Mesodermal cell (in vitro differentiated cells): Measurements from ENCODE around the gene TESK2.
"Not testable (repeated sequence)": the region's sequence is repeated elsewhere in the genome, so short reads cannot be mapped to it uniquely, and the experiment has no call there.

Experiments used
- H3K27ac ChIP-seq: 2 replicates; pipeline ENCODE4 v1.7.0; 2013; ENCODE audit warnings: mild to moderate bottlenecking, low read depth, low read length, moderate library complexity; ENCODE audit not compliant: severe bottlenecking
- H3K36me3 ChIP-seq: 2 replicates; pipeline ENCODE4 v1.7.1; 2013; ENCODE audit warnings: mild to moderate bottlenecking, low read length, moderate library complexity; ENCODE audit not compliant: control insufficient read depth, insufficient read depth
- H3K4me1 ChIP-seq: one replicate; pipeline ENCODE4 v1.7.1; 2013; ENCODE audit warnings: mild to moderate bottlenecking, low read length; ENCODE audit not compliant: insufficient read depth, control insufficient read depth, poor library complexity, severe bottlenecking
- H3K4me3 ChIP-seq: 2 replicates; pipeline ENCODE4 v1.7.0; 2013; ENCODE audit warnings: low read length, control low read depth, mild to moderate bottlenecking; ENCODE audit not compliant: insufficient read depth, poor library complexity, severe bottlenecking; ENCODE audit errors: extremely low read depth
- H3K9me3 ChIP-seq: 2 replicates; pipeline ENCODE4 v1.7.1; 2013; ENCODE audit warnings: mild to moderate bottlenecking, low read length, moderate library complexity; ENCODE audit not compliant: control insufficient read depth
- WGBS, 2 experiments: methylation state at CpG; one replicate each; pipeline ENCODE4 v1.1.5; 2013; ENCODE audit warnings: missing lambda C conversion rate in 2 of 2; ENCODE audit not compliant: insufficient coverage in 2 of 2; 5-methylcytosine and 5-hydroxymethylcytosine counted together

The TESK2 gene

DNA sequence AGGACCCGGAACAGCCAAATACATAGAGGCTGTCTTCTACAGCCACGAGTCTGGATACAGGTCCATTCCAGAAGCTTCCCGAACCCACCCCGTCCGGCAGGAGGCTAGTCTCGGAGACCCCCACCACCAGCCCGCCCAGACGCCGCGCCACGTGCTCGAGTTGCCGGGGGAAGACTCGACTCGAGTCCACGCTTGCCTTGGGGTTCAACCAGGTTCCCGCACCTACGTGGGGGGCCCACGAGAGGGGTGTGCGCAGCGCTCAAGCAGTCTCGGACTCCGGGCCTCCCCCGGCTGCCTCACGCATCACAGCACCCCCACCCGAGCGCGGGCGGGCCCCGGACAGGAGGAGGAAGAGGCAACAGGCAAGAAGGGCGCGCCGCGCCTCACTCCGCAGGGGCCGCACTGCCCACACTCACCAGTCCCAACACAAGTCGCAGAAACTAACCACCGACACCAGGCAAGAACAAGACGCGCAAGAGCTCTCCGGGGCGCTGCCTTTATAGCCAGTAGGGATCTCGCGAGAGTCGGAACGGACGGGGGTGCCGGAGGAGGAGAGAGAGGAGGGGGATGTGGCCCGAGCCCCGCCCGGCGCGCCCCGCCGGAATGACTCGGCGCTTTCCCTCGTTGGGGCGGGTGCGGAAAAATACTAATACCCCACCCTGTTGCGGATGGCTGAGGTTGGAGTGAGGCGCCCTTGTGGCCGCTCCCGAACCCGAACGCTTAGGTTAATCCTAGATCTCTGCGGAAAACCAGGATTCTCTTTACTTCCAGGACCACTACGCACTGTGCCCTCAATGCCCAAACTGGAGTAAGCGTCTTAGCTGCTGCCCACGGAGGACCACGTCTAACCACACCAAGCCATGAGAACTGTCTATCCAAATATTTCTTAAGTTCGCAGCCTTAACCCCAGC, 30.7 kb upstream of the TESK2 start, which contains the start of gene PRDX1:
PRDX1 (minus strand) TSS at position 472 of the 911 bp plus-strand sequence. CDS start 2,841 bp downstream, outside the sequence.
- H3K36me3 ChIP-seq = peaks cover 27% of the 10 kb centered on the region
- peak within 1 kb of the TSS; percentile 100 for H3K4me3 ChIP-seq
- WGBS, 2 experiments = 3% methylated on average over 40 to 41 of the region's 72 CpGs
- H3K27ac ChIP-seq = peak within 1 kb of the TSS; percentile 98
- no peaks in the 10 kb centered on the region for H3K9me3 ChIP-seq
- peaks cover 21% of the 10 kb centered on the region for H3K4me1 ChIP-seq

DNA sequence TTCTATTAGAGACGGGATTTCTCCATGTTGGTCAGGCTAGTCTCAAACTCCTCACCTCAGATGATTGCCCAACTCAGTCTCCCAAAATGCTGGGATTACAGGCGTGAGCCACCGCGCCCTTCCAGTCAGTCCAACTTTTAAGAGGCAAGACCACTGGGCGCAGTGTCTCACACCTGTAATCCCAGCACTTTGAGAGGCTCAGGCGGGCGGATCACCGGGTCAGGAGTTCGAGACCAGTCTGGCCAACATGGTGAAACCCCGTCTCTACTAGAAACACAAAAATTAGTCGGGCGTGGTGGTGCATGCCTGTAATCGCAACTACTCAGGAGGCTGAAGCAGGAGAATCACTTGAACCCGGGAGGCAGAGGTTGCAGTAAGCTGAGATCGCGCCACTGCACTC, 28.8 kb upstream of the TESK2 start:
- Histone ChIP-seq H3K4me3 (peak overlapping the region; percentile 100), H3K36me3 (peaks cover 46% of the 10 kb centered on the region), H3K4me1 (peaks cover 20% of the 10 kb centered on the region)
- H3K27ac ChIP-seq, H3K9me3 ChIP-seq: not testable (repeated sequence)
- 79 to 83% methylated on average over 11 to 13 of the region's 16 CpGs for WGBS, 2 experiments

DNA sequence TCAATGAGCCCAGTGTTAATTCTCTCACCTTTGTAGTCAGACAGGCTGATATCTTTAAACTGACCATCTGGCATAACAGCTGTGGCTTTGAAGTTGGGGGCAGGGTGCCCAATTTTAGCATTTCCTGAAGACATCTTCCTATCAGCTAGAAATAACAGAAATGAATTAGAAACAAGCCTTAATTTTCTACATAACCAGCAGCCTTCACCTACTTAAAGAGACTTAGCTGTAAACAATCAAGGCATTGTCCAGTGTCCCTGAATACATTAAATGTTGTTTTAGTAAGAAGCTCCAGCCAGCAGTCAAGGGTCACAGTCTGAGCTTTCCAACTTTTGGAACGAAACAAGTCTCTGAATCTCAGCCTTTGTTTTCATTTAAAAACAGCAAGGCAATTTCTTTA, 27.9 kb upstream of the TESK2 start:
- H3K4me1 ChIP-seq = peaks cover 22% of the 10 kb centered on the region
- 100% methylated on average over 1 of the region's 1 CpG for WGBS, 2 experiments
- H3K27ac ChIP-seq = peak overlapping the region; percentile 53
- H3K36me3 ChIP-seq = peaks cover 54% of the 10 kb centered on the region
- H3K9me3 ChIP-seq = no peaks in the 10 kb centered on the region
- H3K4me3 ChIP-seq = peak overlapping the region; percentile 100

DNA sequence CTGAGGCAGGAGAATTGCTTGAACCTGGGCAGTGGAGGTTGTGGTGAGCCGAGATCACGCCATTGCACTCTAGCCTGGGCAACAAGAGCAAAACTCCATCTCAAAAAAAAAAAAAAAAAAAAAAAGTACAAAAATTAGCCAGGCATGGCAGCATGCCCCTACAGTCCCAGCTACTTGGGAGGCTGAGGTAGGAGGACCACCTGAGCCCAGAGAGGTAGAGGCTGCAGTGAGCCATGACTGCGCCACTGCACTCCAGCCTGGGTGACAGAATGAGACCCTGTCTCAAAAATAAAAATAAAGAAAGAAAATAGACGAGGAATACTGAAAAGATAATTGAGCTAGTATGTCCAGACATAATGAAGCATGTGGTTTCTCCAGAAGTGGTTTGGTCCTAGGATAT, 27.4 kb upstream of the TESK2 start:
- Histone ChIP-seq H3K4me1 (peaks cover 22% of the 10 kb centered on the region), H3K36me3 (peaks cover 59% of the 10 kb centered on the region)
- H3K9me3 ChIP-seq, H3K27ac ChIP-seq, H3K4me3 ChIP-seq: not testable (repeated sequence)
- 56% methylated on average over 1 of the region's 4 CpGs; no CpG with 5 or more reads in 1 of the 2 experiments for WGBS, 2 experiments

DNA sequence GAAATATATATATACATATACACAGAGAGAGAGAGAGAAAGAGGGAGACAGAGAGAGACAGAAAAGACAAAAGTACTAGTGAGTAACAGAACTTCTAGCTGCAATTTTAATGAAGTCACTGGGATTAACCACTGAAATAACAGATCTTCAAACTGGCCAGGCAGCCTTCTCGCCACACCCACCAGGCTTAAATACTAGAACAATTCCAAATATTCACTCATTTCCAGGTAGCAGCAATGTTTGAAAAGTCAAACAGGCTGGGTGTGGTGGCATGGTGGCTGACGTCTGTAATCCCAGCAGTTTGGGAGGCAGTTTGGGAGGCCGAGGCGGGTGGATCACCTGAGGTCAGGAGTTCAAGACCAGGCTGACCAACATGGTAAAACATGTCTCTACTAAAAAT, 25.5 kb upstream of the TESK2 start:
- Histone ChIP-seq H3K36me3 (peaks cover 77% of the 10 kb centered on the region), H3K4me3 (no peak overlapping the region)
- WGBS, 2 experiments = 57 to 100% methylated on average over 3 of the region's 4 CpGs

DNA sequence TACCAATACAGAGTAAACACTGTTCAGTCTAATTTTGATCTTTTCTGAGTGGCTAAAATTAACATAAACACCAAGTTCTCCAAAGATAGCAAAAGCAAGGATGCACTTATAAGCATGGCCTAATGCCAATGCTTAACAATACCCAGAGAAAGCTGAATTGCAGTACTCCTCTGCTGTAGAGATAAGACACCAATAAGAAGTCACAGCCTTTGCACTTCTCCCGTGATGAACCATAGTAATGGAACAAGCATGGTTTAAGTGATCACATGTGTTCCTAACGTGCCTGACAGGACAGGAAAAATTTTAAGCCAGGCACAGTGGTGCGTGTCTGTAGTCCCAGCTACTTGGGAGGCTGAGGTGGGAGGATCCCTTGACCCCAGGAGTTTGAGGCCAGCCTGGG, 25.1 kb upstream of the TESK2 start:
- 92 to 98% methylated on average over 3 of the region's 3 CpGs for WGBS, 2 experiments
- H3K4me1 ChIP-seq = peaks cover 16% of the 10 kb centered on the region
- no peaks in the 10 kb centered on the region for H3K9me3 ChIP-seq
- H3K36me3 ChIP-seq = peaks cover 81% of the 10 kb centered on the region
- no peak overlapping the region for H3K4me3 ChIP-seq
- H3K27ac ChIP-seq = no peak overlapping the region

More for the DNA sequence above, 25.5 kb upstream of the TESK2 start:
- Histone ChIP-seq H3K9me3 (no peaks in the 10 kb centered on the region), H3K4me1 (peaks cover 16% of the 10 kb centered on the region), H3K27ac (no peak overlapping the region)

DNA sequence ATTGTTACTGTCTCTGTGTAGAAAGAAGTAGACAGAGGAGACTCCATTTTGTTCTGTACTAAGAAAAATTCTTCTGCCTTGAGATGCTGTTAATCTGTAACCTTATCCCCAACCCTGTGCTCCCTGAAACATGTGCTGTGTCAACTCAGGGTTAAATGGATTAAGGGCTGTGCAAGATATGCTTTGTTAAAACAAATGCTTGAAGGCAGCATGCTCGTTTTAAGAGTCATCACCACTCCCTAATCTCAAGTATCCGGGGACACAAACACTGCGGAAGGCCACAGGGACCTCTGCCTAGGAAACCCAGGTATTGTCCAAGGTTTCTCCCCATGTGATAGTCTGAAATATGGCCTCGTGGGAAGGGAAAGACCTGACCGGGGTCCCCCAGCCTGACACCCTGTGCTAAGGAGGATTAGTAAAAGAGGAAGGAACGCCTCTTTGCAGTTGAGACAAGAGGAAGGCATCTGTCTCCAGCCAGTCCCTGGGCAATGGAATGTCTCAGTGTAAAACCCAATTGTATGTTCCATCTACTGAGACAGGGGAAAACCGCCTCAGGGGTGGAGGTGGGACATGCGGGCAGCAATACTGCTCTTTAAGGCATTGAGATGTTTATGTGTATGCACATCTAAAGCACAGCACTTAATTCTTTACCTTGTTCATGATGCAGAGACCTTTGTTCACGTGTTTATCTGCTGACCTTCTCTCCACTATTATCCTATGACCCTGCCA, 22.7 kb upstream of the TESK2 start:
- 78 to 95% methylated on average over 3 of the region's 9 CpGs for WGBS, 2 experiments
- H3K9me3 ChIP-seq, H3K4me3 ChIP-seq: not testable (repeated sequence)
- Histone ChIP-seq H3K27ac (peak overlapping the region; percentile 23), H3K36me3 (peaks cover 92% of the 10 kb centered on the region), H3K4me1 (peaks cover 11% of the 10 kb centered on the region)

DNA sequence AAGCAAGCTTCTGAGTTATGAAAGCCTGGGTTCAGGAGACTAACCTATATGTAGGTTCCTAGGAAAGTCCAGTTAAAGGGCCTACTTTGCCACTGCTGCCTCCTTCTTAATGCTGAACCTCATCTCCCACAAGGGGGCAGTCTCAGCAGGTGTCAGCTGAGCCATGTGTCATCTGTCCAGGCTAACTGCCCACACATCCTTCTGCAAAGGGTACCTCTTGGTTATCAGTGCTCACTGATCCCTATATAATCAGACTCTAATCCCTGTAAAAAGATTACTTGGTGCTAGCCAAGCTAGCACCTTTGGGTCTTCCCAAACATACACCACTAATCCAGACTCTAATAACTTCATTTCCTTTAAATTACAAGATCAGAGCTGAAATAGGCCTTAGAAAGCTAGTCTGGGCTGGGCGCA, 21.7 kb upstream of the TESK2 start:
- peaks cover 7% of the 10 kb centered on the region for H3K4me1 ChIP-seq
- H3K36me3 ChIP-seq = peaks cover 89% of the 10 kb centered on the region
- no peak overlapping the region for H3K27ac ChIP-seq
- 100% methylated on average over 1 of the region's 1 CpG; no CpG with 5 or more reads in 1 of the 2 experiments for WGBS, 2 experiments
- H3K4me3 ChIP-seq = no peak overlapping the region
- no peaks in the 10 kb centered on the region for H3K9me3 ChIP-seq

DNA sequence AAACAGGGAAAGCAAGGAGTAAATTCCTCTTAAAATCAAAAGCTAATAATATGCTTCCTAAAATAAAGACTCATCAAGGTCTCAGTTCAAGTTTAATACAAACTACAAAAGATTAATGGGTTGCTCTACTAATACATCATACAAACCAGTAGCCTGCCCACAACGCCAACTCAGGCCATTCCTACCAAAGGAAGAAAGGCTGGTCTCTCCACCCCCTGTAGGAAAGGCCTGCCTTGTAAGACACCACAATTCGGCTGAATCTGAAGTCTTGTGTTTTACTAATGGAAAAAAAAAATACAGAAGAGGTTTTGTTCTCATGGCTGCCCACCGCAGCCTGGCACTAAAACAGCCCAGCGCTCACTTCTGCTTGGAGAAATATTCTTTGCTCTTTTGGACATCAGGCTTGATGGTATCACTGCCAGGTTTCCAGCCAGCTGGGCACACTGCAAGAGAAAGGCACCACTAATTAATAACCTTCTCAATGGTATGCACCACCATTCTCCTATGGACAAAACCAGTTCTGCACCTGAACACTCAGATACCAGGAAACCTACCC, 20.1 kb upstream of the TESK2 start:
- peaks cover 2% of the 10 kb centered on the region for H3K4me1 ChIP-seq
- 98 to 100% methylated on average over 3 to 4 of the region's 4 CpGs for WGBS, 2 experiments
- no peak overlapping the region for H3K27ac ChIP-seq
- no peak overlapping the region for H3K4me3 ChIP-seq
- H3K9me3 ChIP-seq = no peaks in the 10 kb centered on the region
- H3K36me3 ChIP-seq = peaks cover 75% of the 10 kb centered on the region

DNA sequence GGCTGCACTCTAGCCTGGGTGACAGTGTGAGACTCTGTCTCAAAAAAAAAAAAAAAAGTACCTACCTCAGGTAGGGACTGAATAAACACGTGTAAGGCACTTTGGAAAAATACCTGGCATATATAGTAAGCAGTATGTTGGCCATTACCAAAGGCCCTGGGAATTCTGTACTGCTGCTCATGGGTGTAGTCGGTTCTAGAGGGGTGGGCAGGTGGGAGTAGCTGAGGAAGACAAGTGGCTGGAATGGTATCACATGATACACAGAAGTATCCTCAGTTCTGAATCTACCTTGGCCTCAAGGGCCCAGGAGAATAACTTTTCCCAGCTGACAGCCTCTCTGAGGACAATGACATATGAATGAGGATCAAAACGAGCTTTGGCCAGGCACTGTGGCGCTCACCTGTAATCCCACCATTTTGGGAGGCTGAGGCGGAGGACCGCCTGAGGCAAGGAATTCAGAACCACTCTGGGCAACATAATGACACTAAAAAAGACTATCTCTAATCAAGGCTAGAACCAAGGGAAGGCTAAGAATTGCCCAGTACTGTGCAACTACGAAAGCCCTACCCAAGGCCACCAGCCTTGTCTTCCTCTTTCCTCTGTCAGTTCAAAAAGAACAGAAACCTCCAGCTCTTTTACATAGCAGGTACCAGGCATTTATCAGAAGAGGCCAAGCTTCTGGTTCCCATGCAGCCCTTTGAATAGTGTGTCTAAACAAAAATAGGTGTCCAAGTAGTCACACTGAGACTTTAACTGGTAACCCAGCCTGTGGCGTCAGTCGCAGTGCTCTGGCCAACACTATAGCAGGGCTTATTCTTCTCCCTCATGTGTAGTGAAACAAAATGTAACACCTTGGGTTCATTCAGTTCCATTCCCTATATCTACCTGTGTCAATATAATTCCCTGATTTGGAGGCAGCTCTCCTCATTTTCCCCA, 19.3 kb upstream of the TESK2 start:
- Histone ChIP-seq H3K36me3 (peaks cover 67% of the 10 kb centered on the region), H3K9me3 (no peaks in the 10 kb centered on the region), H3K27ac (no peak overlapping the region), H3K4me1 (peaks cover 2% of the 10 kb centered on the region), H3K4me3 (no peak overlapping the region)
- WGBS, 2 experiments = 75 to 80% methylated on average over 5 to 6 of the region's 9 CpGs
